HCT116 (cell line): ENCODE measurements around the gene GLYR1. TPM values are rescaled to one million over a fixed set of nuclear protein-coding genes. Genes with fewer than 3 reads are reported as not detected.

ENCODE experiments used
- ATAC-seq: fragments of 200-7000 bp; cut with Tn5 transposase; 2 replicates; pipeline ENCODE4 v1.9.1; 2020; ENCODE audit warnings: mild to moderate bottlenecking, moderate library complexity
- BruUV-seq: library from RNA; stranded (reverse); fragments of 400-500 nt; replicated peaks from 2 replicates; lab custom pipeline; 2021; lab: Mats Ljungman, UMichigan
- CTCF ChIA-PET: fragments of 300-600 bp; sonication (Branson Sonifier 250); formaldehyde crosslinking; loops from one replicate; lab custom pipeline; 2021; ENCODE audit warnings: antibody characterized with exemption; lab: Charles Lee
- POLR2A ChIA-PET: fragments of 300-600, 350-600 bp; sonication (Branson Sonifier 250); formaldehyde crosslinking; loops from one replicate; lab custom pipeline; 2021; ENCODE audit warnings: antibody characterized with exemption; lab: Charles Lee
- RAD21 ChIA-PET, 2 experiments: fragments of 300-600 bp; sonication (Branson Sonifier 250); formaldehyde crosslinking; loops; one replicate each; lab custom pipeline; 2023; ENCODE audit warnings: low total read pairs in 2 of 2; ENCODE audit not compliant: uncharacterized antibody in 2 of 2, unreplicated experiment in 2 of 2, low non-redundant PET in 1 of 2; lab: Charles Lee
- DNase-seq: peaks from one replicate; pipeline ENCODE4 v3.0.0-alpha.2; 2010; ENCODE audit warnings: low read depth, low spot score
- H2AFZ ChIP-seq: fragments of 200-600 bp; shearing (Covaris generic), sonication (generic); 2 replicates; pipeline ENCODE4 v1.6.1; 2017; ENCODE audit warnings: low read depth, mixed run types, mixed read lengths, antibody characterized with exemption, low read length; ENCODE audit not compliant: poor library complexity, severe bottlenecking
- H3K27ac ChIP-seq: 2 replicates; pipeline ENCODE4 v1.5.1; 2012; ENCODE audit warnings: low read depth, low read length
- H3K27me3 ChIP-seq: fragments of 200-600 bp; sonication (generic); 2 replicates; pipeline ENCODE4 v1.6.1; 2016; ENCODE audit warnings: mixed run types, low read length, mixed read lengths; ENCODE audit not compliant: insufficient read depth
- H3K36me3 ChIP-seq, 2 experiments: fragments of 200-500 bp in 1 of 2; fragments of 200-600 bp in 1 of 2; sonication (Bioruptor generic) in 1 of 2; sonication (generic) in 1 of 2; 2 replicates each; pipeline versions ENCODE4 v1.5.1 to v1.6.1; 2014 to 2016; ENCODE audit warnings: low read length in 2 of 2, inconsistent platforms in 1 of 2, mixed read lengths in 1 of 2, mixed run types in 1 of 2; ENCODE audit not compliant: insufficient read depth in 2 of 2, control insufficient read depth in 1 of 2
- H3K4me1 ChIP-seq, 2 experiments: fragments of 200-600 bp in 1 of 2; sonication (generic) in 1 of 2; 2 replicates each; pipeline versions ENCODE4 v1.5.1 to v1.6.1; 2012 to 2017; ENCODE audit warnings: low read length in 2 of 2, inconsistent platforms in 1 of 2, mild to moderate bottlenecking in 1 of 2, mixed read lengths in 1 of 2, mixed run types in 1 of 2, moderate library complexity in 1 of 2; ENCODE audit not compliant: insufficient read depth in 2 of 2, control insufficient read depth in 1 of 2
- H3K4me2 ChIP-seq: fragments of 200-600 bp; sonication (generic); 2 replicates; pipeline ENCODE4 v1.6.1; 2017; ENCODE audit warnings: mixed run types, low read length, mixed read lengths
- H3K4me3 ChIP-seq, 2 experiments: fragments of 200-600 bp in 1 of 2; sonication (generic) in 1 of 2; replicated peaks in 1 of 2; 2 replicates each; pipeline ENCODE4 v1.5.1; 2011 to 2016; ENCODE audit warnings: low read length in 2 of 2, control low read depth in 1 of 2, low read depth in 1 of 2, mild to moderate bottlenecking in 1 of 2, mixed read lengths in 1 of 2, mixed run types in 1 of 2
- H3K79me2 ChIP-seq: fragments of 200-600 bp; sonication (generic); 2 replicates; pipeline ENCODE4 v1.6.1; 2017; ENCODE audit warnings: mild to moderate bottlenecking, mixed run types, low read length, moderate library complexity, mixed read lengths; ENCODE audit not compliant: insufficient read depth
- H3K9ac ChIP-seq: fragments of 200-600 bp; sonication (generic); 2 replicates; pipeline ENCODE4 v1.6.1; 2016; ENCODE audit warnings: low read length, mixed read lengths
- H3K9me2 ChIP-seq: fragments of 200-600 bp; sonication (generic), shearing (Covaris generic); 2 replicates; pipeline ENCODE4 v1.6.1; 2017; ENCODE audit warnings: mixed run types, mild to moderate bottlenecking, moderate library complexity; ENCODE audit not compliant: insufficient read depth
- H3K9me3 ChIP-seq, 2 experiments: fragments of 200-500 bp in 1 of 2; fragments of 200-600 bp in 1 of 2; sonication (Bioruptor generic) in 1 of 2; sonication (generic) in 1 of 2; 2 replicates each; pipeline ENCODE4 v1.6.1; 2014 to 2017; ENCODE audit warnings: low read length in 2 of 2, mixed read lengths in 2 of 2, inconsistent platforms in 1 of 2, low read depth in 1 of 2, mild to moderate bottlenecking in 1 of 2, mixed run types in 1 of 2, moderate library complexity in 1 of 2; ENCODE audit not compliant: control insufficient read depth in 1 of 2, insufficient read depth in 1 of 2
- H4K20me1 ChIP-seq: fragments of 200-600 bp; sonication (generic), shearing (Covaris generic); 2 replicates; pipeline ENCODE4 v1.6.1; 2017; ENCODE audit warnings: mixed run types, mild to moderate bottlenecking, moderate library complexity; ENCODE audit not compliant: insufficient read depth
- EGR1 ChIP-seq: IDR thresholded peaks from 2 replicates; pipeline ENCODE4 v1.6.1; 2012; ENCODE audit warnings: low read depth
- EZH2phosphoT487 ChIP-seq: fragments of 200-600 bp; IDR thresholded peaks from 2 replicates; pipeline ENCODE4 v1.6.1; 2018; ENCODE audit warnings: antibody characterized with exemption, borderline replicate concordance
- FOSL1 ChIP-seq: IDR thresholded peaks from 2 replicates; pipeline ENCODE4 v1.6.1; 2012; ENCODE audit warnings: low read depth
- POLR2A ChIP-seq: IDR thresholded peaks from 2 replicates; pipeline ENCODE4 v1.7.0; 2011; ENCODE audit warnings: borderline replicate concordance; ENCODE audit not compliant: insufficient read depth, insufficient read length; ENCODE audit errors: extremely low read depth
- POLR2AphosphoS5 ChIP-seq: IDR thresholded peaks from 2 replicates; pipeline ENCODE4 v1.6.1; 2011; ENCODE audit warnings: mild to moderate bottlenecking, low read depth, low read length, moderate library complexity
- RAD21 ChIP-seq: IDR thresholded peaks from 2 replicates; pipeline ENCODE4 v1.6.1; 2012; ENCODE audit warnings: low read depth, mild to moderate bottlenecking
- SP1 ChIP-seq: IDR thresholded peaks from 2 replicates; pipeline ENCODE4 v1.6.1; 2012; ENCODE audit warnings: low read depth
- ZFX ChIP-seq: fragments of 450-650 bp; IDR thresholded peaks from 2 replicates; pipeline ENCODE4 v1.6.1; 2017
- intact Hi-C: fragments of 100-400 bp; cut with micrococcal nuclease; formaldehyde crosslinking; loops from 2 replicates; pipeline ENCODE4 v1.10.0; 2022
- total RNA-seq: library from RNA; stranded (reverse); gene quantifications from one replicate; pipeline ENCODE4 v1.2.1, GENCODE V29; 2021; ENCODE audit not compliant: unreplicated experiment
- TF ChIP-seq, protein P1 (sequence below): IDR thresholded peaks from 2 replicates; pipeline ENCODE4 v1.6.1; 2011; ENCODE audit warnings: mild to moderate bottlenecking, low read length, moderate library complexity; ENCODE audit not compliant: insufficient replicate concordance; ENCODE audit errors: extremely low read depth
- TF ChIP-seq, protein P2 (sequence below), 3 experiments: fragments of 200-600 bp in 1 of 3; sonication (generic) in 1 of 3; IDR thresholded peaks in 2 of 3; conservative IDR thresholded peaks in 1 of 3; 2 replicates each; pipeline ENCODE4 v1.5.1; 2012 to 2017; ENCODE audit warnings: low read depth in 2 of 3, low read length in 2 of 3, antibody characterized with exemption in 1 of 3, borderline replicate concordance in 1 of 3, control low read depth in 1 of 3, mild to moderate bottlenecking in 1 of 3, mixed read lengths in 1 of 3, mixed run types in 1 of 3, moderate library complexity in 1 of 3; ENCODE audit not compliant: insufficient read depth in 1 of 3
- TF ChIP-seq, protein P3 (sequence below): IDR thresholded peaks from 2 replicates; pipeline ENCODE4 v1.6.1; 2012; ENCODE audit warnings: low read depth
- TF ChIP-seq, protein P4 (sequence below): IDR thresholded peaks from 2 replicates; pipeline ENCODE4 v1.6.1; 2012

The GLYR1 gene
- total RNA-seq, 1 experiment from 2014 or later: 50.0 TPM

DNA sequence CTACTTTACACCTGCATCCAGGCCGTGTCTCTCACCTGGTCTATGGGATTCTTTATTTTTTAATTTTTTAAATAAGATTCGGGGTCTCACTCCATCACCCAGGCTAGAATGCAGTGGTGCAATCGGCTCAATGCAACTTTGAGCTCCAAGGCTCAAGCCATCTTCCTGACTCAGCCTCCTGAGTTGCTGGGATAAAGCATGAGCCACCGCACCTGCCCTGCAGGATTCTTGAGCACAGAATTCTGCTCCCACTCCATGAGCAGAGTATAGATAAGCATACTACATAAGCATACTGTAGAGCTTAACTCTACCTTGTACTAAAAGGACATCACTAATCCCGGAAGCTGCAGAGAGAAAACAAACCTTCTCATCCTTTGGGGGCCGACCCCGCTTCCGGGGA, 15.5 kb downstream of the GLYR1 start (continued):
- TF ChIP-seq, protein P1, sequence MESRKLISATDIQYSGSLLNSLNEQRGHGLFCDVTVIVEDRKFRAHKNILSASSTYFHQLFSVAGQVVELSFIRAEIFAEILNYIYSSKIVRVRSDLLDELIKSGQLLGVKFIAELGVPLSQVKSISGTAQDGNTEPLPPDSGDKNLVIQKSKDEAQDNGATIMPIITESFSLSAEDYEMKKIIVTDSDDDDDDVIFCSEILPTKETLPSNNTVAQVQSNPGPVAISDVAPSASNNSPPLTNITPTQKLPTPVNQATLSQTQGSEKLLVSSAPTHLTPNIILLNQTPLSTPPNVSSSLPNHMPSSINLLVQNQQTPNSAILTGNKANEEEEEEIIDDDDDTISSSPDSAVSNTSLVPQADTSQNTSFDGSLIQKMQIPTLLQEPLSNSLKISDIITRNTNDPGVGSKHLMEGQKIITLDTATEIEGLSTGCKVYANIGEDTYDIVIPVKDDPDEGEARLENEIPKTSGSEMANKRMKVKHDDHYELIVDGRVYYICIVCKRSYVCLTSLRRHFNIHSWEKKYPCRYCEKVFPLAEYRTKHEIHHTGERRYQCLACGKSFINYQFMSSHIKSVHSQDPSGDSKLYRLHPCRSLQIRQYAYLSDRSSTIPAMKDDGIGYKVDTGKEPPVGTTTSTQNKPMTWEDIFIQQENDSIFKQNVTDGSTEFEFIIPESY: no peak
- no peak for TF ChIP-seq POLR2AphosphoS5
- TF ChIP-seq SP1: no peak
- TF ChIP-seq POLR2A: no peak
- TF ChIP-seq, all 23 proteins: peak for 0

DNA sequence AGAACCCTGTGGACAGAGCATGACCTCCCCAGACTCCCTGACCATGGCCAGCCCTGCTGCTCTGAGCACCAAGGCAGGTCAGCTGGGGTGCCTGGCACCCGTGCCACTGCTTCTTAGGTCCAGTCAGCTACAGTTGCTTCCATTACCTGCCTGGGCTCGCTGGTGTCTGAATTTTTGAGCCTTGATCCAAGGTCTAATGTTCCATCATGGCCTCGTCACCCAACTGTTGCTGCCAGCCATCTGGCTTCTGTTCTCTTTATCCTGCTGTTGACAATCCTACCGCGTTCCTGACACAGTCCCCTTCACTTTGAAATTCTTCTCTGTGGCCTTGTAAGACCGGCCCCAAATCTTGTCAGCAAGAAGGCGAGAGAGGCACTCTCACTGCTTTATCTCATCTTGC, 16.7 kb downstream of the GLYR1 start:
- TF ChIP-seq, protein P2, sequence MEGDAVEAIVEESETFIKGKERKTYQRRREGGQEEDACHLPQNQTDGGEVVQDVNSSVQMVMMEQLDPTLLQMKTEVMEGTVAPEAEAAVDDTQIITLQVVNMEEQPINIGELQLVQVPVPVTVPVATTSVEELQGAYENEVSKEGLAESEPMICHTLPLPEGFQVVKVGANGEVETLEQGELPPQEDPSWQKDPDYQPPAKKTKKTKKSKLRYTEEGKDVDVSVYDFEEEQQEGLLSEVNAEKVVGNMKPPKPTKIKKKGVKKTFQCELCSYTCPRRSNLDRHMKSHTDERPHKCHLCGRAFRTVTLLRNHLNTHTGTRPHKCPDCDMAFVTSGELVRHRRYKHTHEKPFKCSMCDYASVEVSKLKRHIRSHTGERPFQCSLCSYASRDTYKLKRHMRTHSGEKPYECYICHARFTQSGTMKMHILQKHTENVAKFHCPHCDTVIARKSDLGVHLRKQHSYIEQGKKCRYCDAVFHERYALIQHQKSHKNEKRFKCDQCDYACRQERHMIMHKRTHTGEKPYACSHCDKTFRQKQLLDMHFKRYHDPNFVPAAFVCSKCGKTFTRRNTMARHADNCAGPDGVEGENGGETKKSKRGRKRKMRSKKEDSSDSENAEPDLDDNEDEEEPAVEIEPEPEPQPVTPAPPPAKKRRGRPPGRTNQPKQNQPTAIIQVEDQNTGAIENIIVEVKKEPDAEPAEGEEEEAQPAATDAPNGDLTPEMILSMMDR (IDR thresholded peaks at IDR 0.05 in 2 of 3, conservative IDR thresholded peaks at IDR 0.05 in 1 of 3; ENCODE audit: borderline replicate concordance in 1 of 3, insufficient read depth in 1 of 3, low read depth in 2 of 3, low read length in 2 of 3): no peak
- no peak for TF ChIP-seq EZH2phosphoT487
- TF ChIP-seq EGR1: no peak
- TF ChIP-seq, protein P1: no peak
- TF ChIP-seq, protein P3, sequence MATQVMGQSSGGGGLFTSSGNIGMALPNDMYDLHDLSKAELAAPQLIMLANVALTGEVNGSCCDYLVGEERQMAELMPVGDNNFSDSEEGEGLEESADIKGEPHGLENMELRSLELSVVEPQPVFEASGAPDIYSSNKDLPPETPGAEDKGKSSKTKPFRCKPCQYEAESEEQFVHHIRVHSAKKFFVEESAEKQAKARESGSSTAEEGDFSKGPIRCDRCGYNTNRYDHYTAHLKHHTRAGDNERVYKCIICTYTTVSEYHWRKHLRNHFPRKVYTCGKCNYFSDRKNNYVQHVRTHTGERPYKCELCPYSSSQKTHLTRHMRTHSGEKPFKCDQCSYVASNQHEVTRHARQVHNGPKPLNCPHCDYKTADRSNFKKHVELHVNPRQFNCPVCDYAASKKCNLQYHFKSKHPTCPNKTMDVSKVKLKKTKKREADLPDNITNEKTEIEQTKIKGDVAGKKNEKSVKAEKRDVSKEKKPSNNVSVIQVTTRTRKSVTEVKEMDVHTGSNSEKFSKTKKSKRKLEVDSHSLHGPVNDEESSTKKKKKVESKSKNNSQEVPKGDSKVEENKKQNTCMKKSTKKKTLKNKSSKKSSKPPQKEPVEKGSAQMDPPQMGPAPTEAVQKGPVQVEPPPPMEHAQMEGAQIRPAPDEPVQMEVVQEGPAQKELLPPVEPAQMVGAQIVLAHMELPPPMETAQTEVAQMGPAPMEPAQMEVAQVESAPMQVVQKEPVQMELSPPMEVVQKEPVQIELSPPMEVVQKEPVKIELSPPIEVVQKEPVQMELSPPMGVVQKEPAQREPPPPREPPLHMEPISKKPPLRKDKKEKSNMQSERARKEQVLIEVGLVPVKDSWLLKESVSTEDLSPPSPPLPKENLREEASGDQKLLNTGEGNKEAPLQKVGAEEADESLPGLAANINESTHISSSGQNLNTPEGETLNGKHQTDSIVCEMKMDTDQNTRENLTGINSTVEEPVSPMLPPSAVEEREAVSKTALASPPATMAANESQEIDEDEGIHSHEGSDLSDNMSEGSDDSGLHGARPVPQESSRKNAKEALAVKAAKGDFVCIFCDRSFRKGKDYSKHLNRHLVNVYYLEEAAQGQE: no peak
- no peak for TF ChIP-seq ZFX
- no peak for TF ChIP-seq POLR2A
- TF ChIP-seq, protein P4, sequence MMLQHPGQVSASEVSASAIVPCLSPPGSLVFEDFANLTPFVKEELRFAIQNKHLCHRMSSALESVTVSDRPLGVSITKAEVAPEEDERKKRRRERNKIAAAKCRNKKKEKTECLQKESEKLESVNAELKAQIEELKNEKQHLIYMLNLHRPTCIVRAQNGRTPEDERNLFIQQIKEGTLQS: no peak
- TF ChIP-seq RAD21: no peak
- TF ChIP-seq FOSL1: no peak
- TF ChIP-seq, all 23 proteins: peak for 0
- ChIA-PET POLR2A (no interaction called here), CTCF (interaction anchor here (0.7 kb wide), 1 partner anchor 23 kb away, joined by 3 read pairs; no protein-coding TSS in a partner anchor), RAD21 (no interaction called here)
- Histone ChIP-seq H3K9me3 (no peaks in the 10 kb centered on the region), H3K9ac (no peak overlapping the region), H3K4me3 (no peak overlapping the region), H3K36me3 (peaks cover 58 to 62% of the 10 kb centered on the region in 2 experiments), H2AFZ (no peak overlapping the region), H3K4me1 (no peaks in the 10 kb centered on the region), H3K27me3 (no peaks in the 10 kb centered on the region), H3K79me2 (peaks cover 17% of the 10 kb centered on the region), H3K27ac (no peak overlapping the region), H4K20me1 (no peaks in the 10 kb centered on the region), H3K9me2 (no peaks in the 10 kb centered on the region), H3K4me2 (no peak overlapping the region)
- intact Hi-C loops: no loop called here
- DNase-seq: no peak
- no peak for ATAC-seq
- BruUV-seq: no TSS peak
